Activated naive CD4-positive, alpha-beta T cell treated with anti-CD3 and anti-CD28 coated beads, Interleukin-2, amount 50 U/mL, for 16 hours (primary cell): ENCODE results near the gene SORCS2.

Experiments
- DNase-seq: peaks from one replicate; pipeline ENCODE4 v3.0.0-alpha.2; 2020

SORCS2 gene

GRCh38 chr4:7330031-7330596 lies 137.8 kb downstream of the SORCS2 start:
- no peak for DNase-seq

GRCh38 chr4:7330811-7331681 lies 138.7 kb downstream of the SORCS2 start:
- DNase-seq: no peak

GRCh38 chr4:7331682-7332000 lies 139.3 kb downstream of the SORCS2 start:
- DNase-seq: no peak

GRCh38 chr4:7332216-7333023 lies 140.1 kb downstream of the SORCS2 start:
- DNase-seq: no peak

- no peak for DNase-seq
Observed at GRCh38 chr4:7333024-7333780, 140.9 kb downstream of the SORCS2 start.

- DNase-seq: no peak
Observed at GRCh38 chr4:7333801-7334421, 141.6 kb downstream of the SORCS2 start.

GRCh38 chr4:7334521-7335275 lies 142.4 kb downstream of the SORCS2 start:
- no peak for DNase-seq

GRCh38 chr4:7335344-7336066 lies 143.2 kb downstream of the SORCS2 start:
- peak; percentile 32 for DNase-seq

GRCh38 chr4:7336067-7336569 lies 143.8 kb downstream of the SORCS2 start:
- no peak for DNase-seq

- no peak for DNase-seq
Observed at GRCh38 chr4:7336732-7337131, 144.4 kb downstream of the SORCS2 start.

GRCh38 chr4:7337196-7338058 lies 145.1 kb downstream of the SORCS2 start:
- DNase-seq: no peak

- no peak for DNase-seq
Observed at GRCh38 chr4:7338059-7338452, 145.7 kb downstream of the SORCS2 start.

- no peak for DNase-seq
Observed at GRCh38 chr4:7338876-7339623, 146.7 kb downstream of the SORCS2 start.

GRCh38 chr4:7339751-7340552 lies 147.6 kb downstream of the SORCS2 start:
- no peak for DNase-seq

GRCh38 chr4:7340553-7341433 lies 148.5 kb downstream of the SORCS2 start:
- DNase-seq: no peak

GRCh38 chr4:7341491-7342222 lies 149.3 kb downstream of the SORCS2 start:
- no peak for DNase-seq
